Measurements from ENCODE around the gene MAGI3. TPM values are rescaled to one million over a fixed set of nuclear protein-coding genes. Genes with fewer than 3 reads are reported as not detected.
"Not testable (repeated sequence)": the region's sequence is repeated elsewhere in the genome, so short reads cannot be mapped to it uniquely, and the experiment has no call there.

The MAGI3 gene
- total RNA-seq, 1 donor from 2014 or later = 4.6 TPM

DNA sequence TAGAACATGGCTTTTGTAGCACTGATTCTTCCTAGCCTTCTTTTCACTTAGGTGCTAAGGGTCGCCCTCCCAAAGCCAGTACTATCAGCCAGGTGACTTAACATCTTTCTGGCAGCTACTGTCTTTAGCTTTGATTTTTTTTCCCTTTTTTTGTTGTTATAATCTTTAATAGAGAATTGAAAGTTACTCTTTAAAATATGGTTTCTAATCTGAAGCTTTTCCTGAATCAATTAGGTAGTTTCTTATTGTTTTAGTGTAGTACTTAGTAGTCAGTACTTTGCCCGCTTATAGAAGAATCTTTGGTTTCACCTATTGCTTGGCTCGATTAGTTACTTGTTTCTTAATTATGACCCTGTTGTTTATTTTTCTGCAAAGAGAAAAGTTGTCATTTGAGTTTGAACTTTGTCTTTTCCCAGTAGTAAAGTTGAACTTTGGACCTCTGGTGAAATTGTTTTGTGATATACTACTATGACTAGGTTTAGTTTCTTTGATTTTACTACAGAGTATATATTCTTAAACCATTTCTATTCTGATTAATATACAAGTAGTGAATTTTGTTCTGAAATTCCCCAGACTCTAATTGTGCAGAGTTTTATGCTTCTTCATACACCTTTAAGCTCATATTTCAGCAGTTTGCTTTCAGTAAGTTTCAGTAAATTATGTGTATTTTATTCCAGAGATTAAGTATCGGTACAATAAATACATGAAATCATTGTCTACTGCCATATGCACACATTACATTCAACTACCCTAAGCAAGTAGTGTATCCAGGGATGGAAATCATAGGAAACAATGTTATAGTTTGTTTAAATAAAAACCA is 3.9 kb downstream of the MAGI3 start:
- ATAC-seq (no peak), DNase-seq (ENCODE audit: missing footprints) (no peak)
- intact Hi-C loops (cut with DNase I) = loop anchor here (5.0 kb wide), 1 partner anchor 58 kb away; no protein-coding TSS in a partner anchor

DNA sequence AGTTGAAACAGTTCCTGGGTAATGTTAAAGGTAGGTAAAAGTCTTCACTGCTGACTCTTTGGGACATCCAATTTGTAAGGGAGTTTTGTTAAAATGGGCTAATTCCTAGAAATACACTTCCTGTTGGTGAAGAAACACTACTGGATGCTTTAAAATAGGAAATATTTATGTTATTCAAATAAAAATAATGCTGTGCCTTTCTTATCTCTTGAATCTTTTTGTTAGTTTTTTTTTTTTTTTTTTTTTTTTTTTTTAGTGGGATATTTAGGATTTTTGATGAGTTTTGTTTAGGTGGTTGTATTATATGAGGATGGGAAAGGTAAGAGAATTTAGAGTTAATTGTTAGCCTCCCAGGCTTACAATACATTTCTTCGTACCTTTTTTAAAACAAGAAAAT is 4.5 kb downstream of the MAGI3 start:
- intact Hi-C loops (cut with DNase I) = loop anchor here (5.0 kb wide), 1 partner anchor 57 kb away; no protein-coding TSS in a partner anchor
- no peak for ATAC-seq
- DNase-seq (ENCODE audit: missing footprints) = no peak

DNA sequence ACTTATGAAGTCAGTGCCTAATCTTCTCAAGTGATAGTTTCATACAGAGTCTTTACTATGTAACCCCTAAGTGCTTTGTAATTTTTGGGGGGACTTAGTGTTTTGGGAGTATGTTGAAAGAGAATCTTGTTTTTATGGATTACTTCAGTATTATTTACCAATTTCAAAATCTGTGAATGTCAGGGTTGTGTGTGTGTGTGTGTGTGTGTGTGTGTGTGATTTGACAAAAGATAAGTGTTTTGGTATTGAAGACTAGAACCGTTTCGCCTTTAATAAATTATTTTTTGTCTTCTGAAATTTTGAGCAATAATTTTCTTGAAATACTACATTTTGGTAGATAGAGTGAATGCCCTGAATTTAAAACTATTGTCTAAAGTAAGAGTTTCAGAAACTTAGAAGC is 5.8 kb downstream of the MAGI3 start:
- no peak for DNase-seq (ENCODE audit: missing footprints)
- intact Hi-C loops (cut with DNase I) = no loop called here

DNA sequence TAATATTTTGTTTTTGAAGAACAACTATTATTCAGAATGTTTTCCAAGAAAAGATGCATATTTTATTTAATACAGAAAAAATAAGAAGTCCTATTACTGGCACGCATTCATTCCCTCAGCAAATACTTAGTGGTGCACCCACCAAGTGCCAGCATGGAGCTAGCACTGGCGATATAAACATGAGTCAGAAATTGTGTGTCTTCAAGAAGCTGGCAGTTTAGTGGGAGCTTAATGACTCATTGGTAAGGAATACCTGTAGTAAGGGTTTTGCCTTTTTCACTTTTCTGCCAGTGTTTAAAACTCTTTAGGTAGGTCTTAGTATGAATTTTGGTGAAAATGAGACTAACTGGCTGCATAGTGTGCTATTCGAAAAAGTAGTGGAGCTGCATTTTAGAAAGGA is 6.3 kb downstream of the MAGI3 start:
- DNase-seq (ENCODE audit: missing footprints) (no peak), ATAC-seq (no peak)
- intact Hi-C loops (cut with DNase I) = no loop called here

More for the DNA sequence above, 5.8 kb downstream of the MAGI3 start:
- ATAC-seq = no peak

DNA sequence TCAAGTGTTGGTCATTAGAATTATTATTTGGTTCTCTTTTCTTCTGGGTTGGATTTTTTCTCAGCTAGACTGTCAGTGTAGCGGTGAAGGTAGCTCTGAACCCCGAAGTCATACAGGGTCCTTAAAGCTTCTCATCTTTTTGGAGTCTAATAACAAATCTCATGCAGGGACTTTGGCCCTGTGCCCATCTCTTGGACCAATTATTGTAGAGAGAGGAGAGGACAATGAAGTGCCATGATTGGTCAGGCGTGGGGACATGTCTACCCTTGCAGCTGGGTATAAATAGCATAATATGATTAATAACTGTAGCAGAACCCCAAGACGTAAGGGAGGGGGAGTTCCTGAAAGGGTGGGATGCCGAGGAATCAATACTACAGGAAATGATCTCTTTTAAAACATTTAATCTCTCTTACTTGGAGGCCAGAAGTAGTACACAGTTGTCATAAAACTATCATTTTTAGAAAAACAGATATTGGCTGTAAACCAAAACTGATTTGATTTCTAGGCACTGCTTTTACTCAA is 8.8 kb downstream of the MAGI3 start:
- intact Hi-C loops (cut with DNase I) = no loop called here
- DNase-seq (ENCODE audit: missing footprints) (no peak), ATAC-seq (no peak)

DNA sequence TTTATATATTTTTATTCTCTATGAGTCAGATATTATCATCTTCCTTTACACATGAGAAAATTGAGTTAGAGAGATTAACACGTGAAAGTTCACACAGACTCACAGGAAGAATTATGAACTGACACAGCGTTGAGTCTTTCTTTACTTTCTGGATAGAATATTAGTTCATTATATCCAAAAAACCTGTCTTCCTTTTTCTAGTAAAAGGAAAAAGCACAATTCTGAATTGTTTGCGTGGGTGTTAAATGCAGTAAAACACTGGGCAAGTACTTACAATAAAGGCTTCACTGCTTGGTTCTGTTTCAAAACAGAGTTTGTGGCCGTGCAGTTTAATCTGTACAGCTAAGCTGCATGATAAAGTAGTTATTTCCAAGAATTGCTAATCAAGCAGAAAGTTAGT is 10.8 kb downstream of the MAGI3 start:
- intact Hi-C loops (cut with DNase I) = no loop called here
- no peak for DNase-seq (ENCODE audit: missing footprints)
- ATAC-seq = no peak

DNA sequence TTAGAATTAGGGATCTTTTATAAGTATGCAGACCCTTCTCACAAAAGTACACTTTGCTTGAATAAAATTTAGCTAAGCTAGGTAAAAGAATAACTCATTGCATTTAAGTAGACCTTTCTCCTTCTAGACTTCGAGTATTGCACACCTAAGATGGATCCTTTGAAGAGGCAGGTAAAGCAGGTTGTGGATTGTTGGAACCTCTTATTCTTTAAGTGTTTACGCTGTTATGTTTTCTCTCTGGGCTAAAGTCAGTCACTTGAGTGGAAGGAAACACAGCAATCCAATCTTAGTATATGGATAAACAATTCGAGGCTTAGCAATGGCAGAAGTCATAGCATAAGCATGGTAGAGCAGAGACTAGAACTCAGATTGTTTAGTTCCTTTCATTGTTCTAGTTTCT is 11.4 kb downstream of the MAGI3 start:
- DNase-seq (ENCODE audit: missing footprints) (no peak), ATAC-seq (no peak)
- intact Hi-C loops (cut with DNase I) = no loop called here

DNA sequence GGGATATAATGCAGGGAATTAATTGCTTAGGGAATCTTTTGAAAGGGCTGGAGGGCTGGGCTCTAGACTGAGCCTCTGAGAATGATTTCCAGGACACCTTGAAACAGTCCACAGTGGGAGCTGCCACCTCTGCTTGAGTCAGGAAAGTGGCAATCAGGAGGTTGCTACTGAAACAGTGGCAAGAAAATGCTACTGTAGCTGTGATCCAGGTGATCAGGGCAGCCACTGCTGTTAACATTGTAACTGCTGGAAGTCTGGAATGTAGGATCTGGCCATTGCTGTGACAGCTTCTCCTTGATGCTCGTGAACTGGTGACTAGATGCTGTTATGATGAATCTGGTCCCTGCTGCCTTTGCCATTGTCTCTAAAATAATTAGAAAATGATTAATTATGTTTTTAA is 12.8 kb downstream of the MAGI3 start:
- intact Hi-C loops (cut with DNase I) = no loop called here
- no peak for DNase-seq (ENCODE audit: missing footprints)
- ATAC-seq = no peak

DNA sequence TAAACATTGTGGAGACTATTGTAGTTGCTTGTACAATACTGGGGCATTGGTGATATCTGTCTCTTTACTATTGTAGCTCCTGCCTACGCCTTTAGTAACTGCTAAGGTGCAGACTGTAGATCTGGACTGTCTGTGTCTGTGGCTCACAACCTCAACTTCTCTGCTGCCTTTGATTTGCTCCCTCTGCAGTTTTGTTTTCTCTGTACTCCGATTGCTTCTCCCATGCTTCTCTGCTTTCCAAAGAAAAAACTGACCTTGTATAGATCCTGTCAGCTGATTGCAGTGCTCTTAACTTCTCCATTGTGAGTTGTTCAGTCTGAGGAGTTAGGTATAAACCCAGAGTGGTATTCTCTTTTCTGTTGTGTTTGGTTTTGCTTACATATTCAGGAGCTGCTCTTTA is 15.3 kb downstream of the MAGI3 start:
- no peak for ATAC-seq
- no peak for DNase-seq (ENCODE audit: missing footprints)
- intact Hi-C loops (cut with DNase I) = no loop called here

DNA sequence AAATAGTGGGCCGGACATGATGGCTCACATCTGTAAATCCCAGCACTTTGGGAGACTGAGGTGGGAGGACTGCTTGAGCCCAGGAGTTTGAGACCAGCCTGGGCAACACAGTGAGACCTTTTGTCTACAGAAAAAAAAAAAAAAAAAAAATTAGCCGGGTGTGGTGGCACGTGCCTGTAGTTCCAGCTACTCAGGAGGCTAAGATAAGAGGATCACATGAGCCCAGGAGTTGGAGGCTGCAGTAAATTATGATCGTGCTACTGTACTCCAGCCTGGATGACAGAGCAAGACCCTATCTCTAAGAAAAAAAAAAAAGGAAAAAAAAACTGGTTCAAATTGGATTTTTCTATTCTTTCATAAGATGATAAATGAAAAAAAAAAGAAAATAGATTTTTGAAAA is 15.8 kb downstream of the MAGI3 start:
- DNase-seq (ENCODE audit: missing footprints); ATAC-seq; intact Hi-C loops (cut with DNase I): not testable (repeated sequence)

DNA sequence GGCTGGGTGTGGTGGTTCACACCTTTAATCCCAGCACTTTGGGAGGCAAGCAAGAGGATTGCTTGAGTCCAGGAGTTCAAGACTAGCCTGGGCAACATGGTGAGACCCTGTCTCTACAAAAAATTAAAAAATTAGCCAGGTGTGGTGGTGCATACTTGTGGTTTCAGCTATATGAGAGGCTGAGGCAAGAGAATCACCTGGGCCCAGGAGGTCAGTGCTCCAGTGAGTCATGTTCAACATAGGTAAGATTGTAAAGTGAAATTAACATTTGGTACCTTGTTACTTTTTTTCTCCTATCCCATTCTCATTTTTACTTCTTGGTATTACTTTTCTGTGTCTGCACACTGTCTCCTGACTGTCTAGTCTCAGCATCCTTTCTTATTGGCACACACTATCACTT is 19.0 kb downstream of the MAGI3 start:
- DNase-seq (ENCODE audit: missing footprints) = no peak
- intact Hi-C loops (cut with DNase I) = no loop called here
- no peak for ATAC-seq

DNA sequence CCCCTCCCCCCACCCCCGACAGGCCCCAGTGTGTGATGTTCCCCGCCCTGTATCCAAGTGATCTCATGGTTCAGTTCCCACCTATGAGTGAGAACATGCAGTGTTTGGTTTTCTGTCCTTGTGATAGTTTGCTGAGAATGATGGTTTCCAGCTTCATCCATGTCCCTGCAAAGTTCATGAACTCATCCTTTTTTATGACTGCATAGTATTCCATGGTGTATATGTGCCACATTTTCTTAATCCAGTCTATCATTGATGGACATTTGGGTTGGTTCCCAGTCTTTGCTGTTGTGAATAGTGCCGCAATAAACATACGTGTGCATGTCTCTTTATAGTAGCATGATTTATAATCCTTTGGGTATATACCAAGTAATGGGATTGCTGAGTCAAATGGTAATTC is 21.7 kb downstream of the MAGI3 start:
- intact Hi-C loops (cut with DNase I); ATAC-seq: not testable (repeated sequence)

DNA sequence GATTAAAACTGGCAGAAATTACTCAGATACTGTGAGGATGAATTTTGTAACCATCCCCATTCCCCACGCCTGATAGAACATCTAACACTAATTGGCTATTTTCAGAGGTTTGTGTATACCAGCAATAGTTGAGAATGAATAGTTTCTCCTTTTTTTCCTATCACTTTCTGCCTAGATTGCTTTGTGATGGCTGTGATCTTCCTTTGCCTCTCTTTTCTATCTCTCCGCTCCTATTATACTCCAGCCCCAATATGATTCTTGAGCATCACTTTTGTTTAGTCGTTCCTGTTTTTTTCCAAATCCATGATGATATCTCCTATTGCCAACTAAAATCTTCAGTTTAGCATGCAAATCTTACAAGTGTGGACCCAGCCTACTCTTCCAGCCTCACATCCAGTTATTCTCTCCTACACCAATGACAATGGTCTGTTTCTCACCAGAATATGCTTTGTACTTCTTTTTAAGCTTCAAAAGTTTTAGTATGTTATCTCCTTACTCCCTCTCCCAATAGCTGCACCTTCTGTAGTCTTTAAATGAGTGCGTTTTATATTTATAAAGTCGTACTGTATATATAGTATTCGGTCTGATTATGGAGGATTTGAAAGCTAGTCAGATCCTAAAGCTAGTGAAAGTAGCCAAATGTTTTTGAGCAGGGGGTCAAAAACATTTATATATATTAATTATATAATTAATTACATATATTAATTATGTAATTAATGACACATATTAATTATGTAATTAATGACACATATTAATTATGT is 25.2 kb downstream of the MAGI3 start:
- intact Hi-C loops (cut with DNase I) = no loop called here
- ATAC-seq (no peak), DNase-seq (ENCODE audit: missing footprints) (no peak)

More for the DNA sequence above, 21.7 kb downstream of the MAGI3 start:
- not testable (repeated sequence) for DNase-seq (ENCODE audit: missing footprints)

DNA sequence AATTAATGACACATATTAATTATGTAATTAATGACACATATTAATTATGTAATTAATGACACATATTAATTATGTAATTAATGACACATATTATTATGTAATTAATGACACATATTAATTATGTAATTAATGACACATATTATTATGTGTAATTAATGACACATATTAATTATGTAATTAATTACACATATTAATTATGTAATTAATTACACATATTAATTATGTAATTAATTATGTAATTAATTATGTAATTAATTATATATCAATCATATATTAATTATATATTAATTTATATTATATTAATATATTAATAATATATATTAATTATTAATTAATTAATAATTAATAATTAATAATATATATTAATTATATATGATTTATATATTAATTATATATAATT is 25.8 kb downstream of the MAGI3 start:
- intact Hi-C loops (cut with DNase I); ATAC-seq; DNase-seq (ENCODE audit: missing footprints): not testable (repeated sequence)

DNA sequence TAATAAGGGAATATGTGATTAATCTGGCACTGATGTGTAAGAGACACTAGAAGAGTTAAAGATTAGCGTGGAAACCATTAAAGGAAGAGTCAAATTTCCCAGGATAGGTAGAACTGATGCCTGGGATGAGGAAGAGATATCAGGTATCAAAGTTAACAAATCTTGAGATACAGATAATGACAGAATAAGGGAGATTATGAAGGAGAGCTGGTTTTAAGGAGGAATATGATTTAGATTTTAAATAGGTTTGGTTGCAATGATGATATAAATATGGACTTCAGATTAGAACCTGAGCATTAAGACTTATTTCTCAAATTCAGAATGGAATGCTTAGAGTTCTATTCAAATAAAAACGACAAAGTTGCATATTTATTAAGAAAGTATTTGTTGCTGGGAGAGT is 26.2 kb downstream of the MAGI3 start:
- no peak for ATAC-seq
- DNase-seq (ENCODE audit: missing footprints) = no peak

DNA sequence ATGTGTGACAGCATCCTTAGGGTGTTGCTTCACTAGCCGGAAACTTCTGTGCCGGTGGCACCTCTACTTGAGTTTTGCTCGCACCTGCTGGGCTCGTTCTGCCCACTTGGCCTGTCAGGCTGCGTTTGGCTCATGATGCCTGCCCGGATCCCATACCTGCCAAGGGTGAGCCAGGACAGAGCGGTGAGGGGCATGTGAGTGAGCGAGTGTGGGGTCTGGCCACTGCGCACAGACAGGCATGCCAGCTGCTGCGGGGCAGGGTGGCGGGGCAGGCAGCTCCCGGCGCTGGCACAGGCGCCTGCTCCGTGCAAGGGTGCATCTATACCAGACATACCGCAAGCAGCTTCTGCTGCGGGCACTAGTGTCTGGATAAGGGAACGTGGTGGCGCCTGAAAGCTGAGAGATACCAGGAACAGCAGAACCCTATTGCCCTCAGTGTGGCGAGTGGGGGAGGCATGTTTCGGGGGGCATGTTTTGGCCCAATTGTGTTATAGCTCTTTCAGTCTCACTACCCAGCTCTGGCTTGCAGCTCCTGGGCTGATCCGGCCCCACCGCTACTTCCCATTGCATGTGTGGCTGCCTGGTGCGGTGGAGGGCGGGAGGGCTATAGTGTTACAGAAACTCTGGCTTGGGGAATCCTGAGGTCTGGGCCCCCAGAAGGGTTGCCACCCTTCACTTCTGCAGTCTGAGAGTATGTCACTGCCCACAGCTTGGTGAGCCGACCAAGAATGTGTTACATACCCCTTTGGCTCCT is 32.2 kb downstream of the MAGI3 start:
- peak; percentile 68 for DNase-seq (ENCODE audit: missing footprints)
- intact Hi-C loops (cut with DNase I) = no loop called here
- ATAC-seq = no peak

More for the DNA sequence above, 26.2 kb downstream of the MAGI3 start:
- intact Hi-C loops (cut with DNase I) = no loop called here

DNA sequence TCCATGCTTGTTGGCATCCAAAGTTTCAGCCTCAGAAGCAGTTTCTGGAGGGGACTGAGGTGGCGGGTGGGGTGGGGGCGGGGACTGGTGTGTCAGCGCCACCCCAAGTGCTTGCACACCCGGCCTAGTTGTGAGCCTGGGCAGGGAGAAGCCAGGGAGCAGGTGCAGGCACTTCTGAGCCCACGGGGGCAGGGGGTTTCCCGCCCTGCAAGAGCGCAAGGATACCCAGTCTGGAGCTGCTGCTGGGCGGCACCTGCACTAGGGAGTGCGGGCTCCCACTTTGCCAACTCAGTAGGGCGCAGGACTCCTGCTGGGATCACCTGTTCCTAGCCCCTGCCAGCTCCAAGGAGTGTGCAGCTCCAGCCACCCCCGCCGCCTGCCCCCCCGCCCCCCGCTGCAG is 33.5 kb downstream of the MAGI3 start:
- no peak for ATAC-seq
- no peak for DNase-seq (ENCODE audit: missing footprints)
- intact Hi-C loops (cut with DNase I) = no loop called here

DNA sequence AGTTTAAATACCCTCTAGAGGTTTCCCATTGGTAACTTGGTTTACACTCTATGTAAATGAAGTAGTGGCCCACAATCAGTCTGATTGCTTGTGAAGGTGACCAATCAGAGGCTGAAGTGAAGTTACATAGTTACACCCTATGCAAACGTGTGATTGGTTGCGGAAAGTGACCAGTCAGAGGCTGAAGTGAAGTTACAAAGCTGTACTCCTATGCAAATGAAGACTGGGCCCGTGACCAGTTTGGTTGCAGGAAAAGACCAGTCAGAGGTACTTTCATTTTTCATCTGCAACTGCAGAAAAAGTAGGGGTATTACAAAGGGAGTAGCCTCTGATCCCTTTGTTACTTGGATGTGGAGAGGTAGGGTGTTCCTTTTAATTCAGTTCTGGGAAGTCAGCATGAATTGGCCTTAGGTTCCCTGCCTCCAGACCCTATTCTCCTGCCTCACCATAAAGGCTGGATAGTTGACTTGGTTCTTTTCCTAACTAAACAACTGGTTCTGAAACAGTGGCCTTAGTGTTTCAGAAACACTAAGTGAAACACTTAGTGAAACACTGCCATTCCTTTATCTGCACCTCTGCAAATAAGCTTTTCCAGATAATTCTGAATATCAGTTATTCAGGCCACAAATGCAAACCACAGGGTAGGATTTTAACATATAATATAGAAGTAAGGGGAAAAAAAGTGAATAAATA is 39.3 kb downstream of the MAGI3 start:
- ATAC-seq (no peak), DNase-seq (ENCODE audit: missing footprints) (no peak)
- intact Hi-C loops (cut with DNase I) = no loop called here

DNA sequence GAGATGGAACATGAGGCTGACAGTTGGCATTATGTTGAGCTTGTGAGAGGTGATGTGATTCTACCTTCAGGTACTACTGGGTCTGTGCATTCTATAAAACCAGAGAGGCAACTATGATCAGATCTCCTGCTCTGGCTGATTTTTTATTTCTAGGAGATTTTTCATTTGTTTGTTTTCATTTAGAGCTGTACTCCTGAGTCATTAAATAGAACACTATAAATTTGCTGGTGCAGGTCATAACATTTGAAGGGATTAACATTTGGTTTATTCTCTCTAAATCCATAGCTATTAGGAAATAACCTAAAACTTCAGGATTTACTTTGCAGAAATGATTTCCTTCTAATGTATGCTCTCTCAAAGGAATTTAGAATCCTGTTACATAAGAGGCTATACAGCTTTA is 42.9 kb downstream of the MAGI3 start:
- intact Hi-C loops (cut with DNase I) = no loop called here
- ATAC-seq (no peak), DNase-seq (ENCODE audit: missing footprints) (no peak)
